Kidney epithelial cell (primary cell): ENCODE measurements around the gene RGCC. TPM values are rescaled to one million over a fixed set of nuclear protein-coding genes. Genes with fewer than 3 reads are reported as not detected.
"Not testable (repeated sequence)": the region's sequence is repeated elsewhere in the genome, so short reads cannot be mapped to it uniquely, and the experiment has no call there.

ENCODE experiments used
- DNase-seq: peaks from one replicate; pipeline ENCODE4 v3.0.0-alpha.2; 2010; ENCODE audit warnings: low read depth
- H3K27me3 ChIP-seq: 2 replicates; pipeline ENCODE4 v1.6.0; 2011; ENCODE audit warnings: low read length; ENCODE audit not compliant: control insufficient read depth, insufficient read depth
- H3K36me3 ChIP-seq: 2 replicates; pipeline ENCODE4 v1.5.1; 2011; ENCODE audit warnings: low read length; ENCODE audit not compliant: control insufficient read depth, insufficient read depth
- H3K4me3 ChIP-seq: 2 replicates; pipeline ENCODE4 v1.5.1; 2011; ENCODE audit warnings: low read depth, mild to moderate bottlenecking, control low read depth, low read length
- CTCF ChIP-seq: IDR thresholded peaks from 2 replicates; pipeline ENCODE4 v1.5.1; 2011; ENCODE audit warnings: mild to moderate bottlenecking, moderate library complexity, low read length, control low read depth, inconsistent platforms; ENCODE audit not compliant: insufficient read depth, poor library complexity, severe bottlenecking
- total RNA-seq: library from RNA; depleted of rRNA; stranded (reverse); fragments of >200 nt; gene quantifications from 2 replicates; pipeline ENCODE4 v1.2.3, GENCODE V29; 2015

Gene RGCC
- total RNA-seq, 1 donor from 2014 or later = 0.29 TPM

- TF ChIP-seq CTCF = no peak
- H3K27me3 ChIP-seq = no peaks in the 10 kb centered on the region
- no peak overlapping the region for H3K4me3 ChIP-seq
- no peaks in the 10 kb centered on the region for H3K36me3 ChIP-seq
- no peak for DNase-seq
These were observed 43.5 kb upstream of the RGCC start for GRCh38 chr13:41413872-41414271.

GRCh38 chr13:41416276-41416675, 41.1 kb upstream of the RGCC start:
- Histone ChIP-seq H3K27me3 (no peaks in the 10 kb centered on the region), H3K36me3 (no peaks in the 10 kb centered on the region), H3K4me3 (no peak overlapping the region)
- TF ChIP-seq CTCF = no peak
- no peak for DNase-seq

GRCh38 chr13:41418027-41418426, 39.3 kb upstream of the RGCC start:
- Histone ChIP-seq H3K27me3 (no peaks in the 10 kb centered on the region), H3K4me3 (no peak overlapping the region), H3K36me3 (no peaks in the 10 kb centered on the region)
- TF ChIP-seq CTCF = no peak
- DNase-seq = no peak

DNA sequence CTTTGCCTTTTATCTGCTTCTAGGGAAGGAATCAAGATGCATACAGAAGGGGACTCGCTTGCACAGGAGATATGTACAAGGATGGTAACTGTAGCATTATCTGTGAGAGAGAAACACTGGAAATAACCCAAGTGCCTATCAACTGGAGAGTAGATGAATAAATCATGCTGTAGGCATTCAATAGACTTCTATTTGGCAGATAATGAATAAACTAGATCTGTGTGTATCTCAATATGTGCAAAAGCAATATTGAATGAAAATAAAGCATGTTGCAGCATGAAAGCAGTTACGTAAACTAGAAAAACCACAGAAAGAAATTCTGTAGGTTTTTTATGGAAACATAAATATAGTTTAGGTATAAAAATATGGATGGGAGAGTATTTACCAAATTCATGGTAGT, 38.6 kb upstream of the RGCC start:
- Histone ChIP-seq H3K36me3 (no peaks in the 10 kb centered on the region), H3K4me3 (no peak overlapping the region), H3K27me3 (no peaks in the 10 kb centered on the region)
- DNase-seq = no peak
- no peak for TF ChIP-seq CTCF

DNA sequence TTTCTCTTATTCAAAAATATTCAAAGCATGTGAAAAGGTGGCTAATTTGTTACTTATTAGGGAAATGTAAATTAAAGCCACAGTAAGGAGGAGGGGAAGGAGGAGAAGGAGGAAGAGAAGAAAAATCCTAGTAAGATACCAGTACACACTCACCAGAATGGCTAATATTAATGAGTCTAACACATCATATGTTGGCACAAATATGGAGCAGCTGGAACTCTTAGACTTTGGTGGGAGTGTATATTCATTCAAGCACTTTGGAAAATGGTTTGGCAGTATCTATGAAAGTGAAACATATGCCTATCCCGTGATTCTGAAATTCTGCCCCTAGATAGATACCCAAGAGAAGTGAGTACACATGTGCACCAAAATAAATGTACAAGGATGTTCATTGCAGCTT, 38.1 kb upstream of the RGCC start:
- no peak for DNase-seq
- H3K36me3 ChIP-seq = no peaks in the 10 kb centered on the region
- no peak for TF ChIP-seq CTCF
- H3K27me3 ChIP-seq = no peaks in the 10 kb centered on the region
- H3K4me3 ChIP-seq = no peak overlapping the region

DNA sequence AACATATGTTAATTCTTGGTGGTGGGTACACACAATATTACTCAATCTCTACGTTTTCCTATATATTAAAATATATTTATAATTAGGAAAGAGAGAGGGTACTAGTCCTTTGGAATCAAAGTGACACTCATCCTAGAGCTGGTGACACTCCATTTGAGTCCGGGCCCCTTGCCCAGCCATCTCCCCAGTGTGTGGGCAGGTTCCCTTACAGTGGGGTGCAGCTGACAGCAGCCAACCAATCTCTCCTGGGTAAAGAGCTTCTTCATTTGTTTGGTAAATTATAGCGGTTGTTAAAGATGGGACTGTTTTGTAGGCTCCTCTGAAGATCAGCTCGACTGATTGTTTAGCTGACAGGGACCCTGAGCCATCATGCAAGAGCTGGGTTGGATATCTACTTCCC, 37.2 kb upstream of the RGCC start:
- H3K27me3 ChIP-seq = no peaks in the 10 kb centered on the region
- DNase-seq = no peak
- no peaks in the 10 kb centered on the region for H3K36me3 ChIP-seq
- H3K4me3 ChIP-seq = no peak overlapping the region
- no peak for TF ChIP-seq CTCF

GRCh38 chr13:41421330-41421729, 36.0 kb upstream of the RGCC start:
- not testable (repeated sequence) for H3K27me3 ChIP-seq, H3K4me3 ChIP-seq, DNase-seq, H3K36me3 ChIP-seq

DNA sequence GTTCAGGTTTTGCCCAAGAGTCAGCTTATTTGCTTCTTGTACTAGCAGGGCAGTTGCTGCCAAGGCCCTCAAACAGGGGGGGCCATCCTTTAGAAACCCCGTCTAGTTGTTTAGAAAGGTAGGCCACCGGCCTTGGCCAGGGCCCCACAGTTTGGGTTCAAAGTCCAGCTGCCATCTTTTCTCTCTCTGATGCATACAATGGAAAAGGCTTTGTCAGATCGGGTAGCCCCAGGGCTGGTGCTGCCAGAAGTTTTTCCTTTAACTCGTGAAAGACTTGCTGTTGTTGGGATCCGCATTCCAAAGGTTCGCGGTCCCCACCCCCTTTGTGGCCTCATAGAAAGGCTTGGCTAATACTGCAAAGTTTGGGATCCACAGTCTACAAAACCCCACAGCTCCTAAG, 35.4 kb upstream of the RGCC start:
- H3K27me3 ChIP-seq, H3K4me3 ChIP-seq, DNase-seq, H3K36me3 ChIP-seq: not testable (repeated sequence)

DNA sequence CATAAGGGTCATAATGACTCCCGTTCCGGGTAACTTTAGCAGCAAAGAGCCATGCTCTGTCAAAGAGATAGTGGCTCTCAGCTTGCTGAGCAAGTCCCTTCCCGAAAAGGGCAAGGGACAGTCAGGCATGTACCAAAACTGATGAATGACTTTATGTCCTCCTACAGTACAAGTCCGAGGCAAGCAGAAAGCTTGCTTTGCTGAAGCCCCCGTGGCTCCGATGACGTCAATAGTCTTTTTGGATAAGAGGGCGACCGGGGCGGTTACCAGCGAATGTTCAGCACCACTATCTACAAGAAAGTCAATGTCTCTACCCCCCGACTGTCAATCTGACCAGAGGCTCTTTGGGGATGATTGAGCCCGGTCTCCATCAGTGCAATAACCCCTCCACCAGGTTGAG, 34.1 kb upstream of the RGCC start:
- not testable (repeated sequence) for H3K4me3 ChIP-seq, H3K36me3 ChIP-seq, H3K27me3 ChIP-seq, DNase-seq
